ENCODE data around the gene OR52N4.

DNA sequence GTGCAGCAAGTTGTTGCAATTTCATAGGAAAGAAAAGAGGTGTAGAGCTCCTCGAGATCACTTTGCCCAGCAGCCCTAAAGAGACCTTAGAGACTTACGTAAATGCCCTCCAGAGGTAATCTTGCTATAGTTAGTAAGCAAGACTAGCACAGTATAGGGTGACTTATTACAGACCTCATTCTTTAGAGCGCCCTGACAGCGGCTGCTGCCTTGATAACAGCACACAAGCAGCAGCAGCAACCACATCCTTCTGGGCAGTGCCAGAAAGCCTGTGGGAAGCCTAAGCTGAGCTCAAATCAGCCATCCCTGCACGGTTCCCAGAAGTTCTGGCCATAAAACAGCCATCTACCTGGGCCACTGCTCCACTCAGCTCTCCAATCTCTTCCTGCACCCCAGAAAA, 40.3 kb upstream of the OR52N4 start:
- TF ChIP-seq, protein P1, sequence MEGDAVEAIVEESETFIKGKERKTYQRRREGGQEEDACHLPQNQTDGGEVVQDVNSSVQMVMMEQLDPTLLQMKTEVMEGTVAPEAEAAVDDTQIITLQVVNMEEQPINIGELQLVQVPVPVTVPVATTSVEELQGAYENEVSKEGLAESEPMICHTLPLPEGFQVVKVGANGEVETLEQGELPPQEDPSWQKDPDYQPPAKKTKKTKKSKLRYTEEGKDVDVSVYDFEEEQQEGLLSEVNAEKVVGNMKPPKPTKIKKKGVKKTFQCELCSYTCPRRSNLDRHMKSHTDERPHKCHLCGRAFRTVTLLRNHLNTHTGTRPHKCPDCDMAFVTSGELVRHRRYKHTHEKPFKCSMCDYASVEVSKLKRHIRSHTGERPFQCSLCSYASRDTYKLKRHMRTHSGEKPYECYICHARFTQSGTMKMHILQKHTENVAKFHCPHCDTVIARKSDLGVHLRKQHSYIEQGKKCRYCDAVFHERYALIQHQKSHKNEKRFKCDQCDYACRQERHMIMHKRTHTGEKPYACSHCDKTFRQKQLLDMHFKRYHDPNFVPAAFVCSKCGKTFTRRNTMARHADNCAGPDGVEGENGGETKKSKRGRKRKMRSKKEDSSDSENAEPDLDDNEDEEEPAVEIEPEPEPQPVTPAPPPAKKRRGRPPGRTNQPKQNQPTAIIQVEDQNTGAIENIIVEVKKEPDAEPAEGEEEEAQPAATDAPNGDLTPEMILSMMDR (IDR thresholded peaks at IDR 0.05; ENCODE audit: borderline replicate concordance, extremely low read depth, low read length, poor library complexity, severe bottlenecking) = no peak
- no peak for TF ChIP-seq EZH2 (IDR thresholded peaks at IDR 0.05; ENCODE audit: borderline replicate concordance, low read depth, low read length, severe bottlenecking)
